Pulmonary artery endothelial cell (primary cell): ENCODE data around the gene TARS1. TPM values are rescaled to one million over a fixed set of nuclear protein-coding genes. Genes with fewer than 3 reads are reported as not detected.

ENCODE experiments used
- DNase-seq: peaks from one replicate; pipeline ENCODE4 v3.0.0-alpha.2; 2011; ENCODE audit warnings: low read depth, low spot score
- total RNA-seq: library from RNA; depleted of rRNA; stranded (reverse); fragments of >200 nt; gene quantifications from 2 replicates; pipeline ENCODE4 v1.2.3, GENCODE V29; 2014

Gene TARS1
- 242 and 243 TPM in 2 replicates for total RNA-seq

- DNase-seq: peak; percentile 100
These were observed at the start of gene TARS1 for GRCh38 chr5:33440482-33441240. Gene TARS1 (plus strand): TSS chr5:33440965. CDS start chr5:33441087, 122 bp downstream.

- no peak for DNase-seq
These were observed 42.3 kb upstream of the TARS1 start for GRCh38 chr5:33398501-33398900.

GRCh38 chr5:33400675-33401074 lies 40.1 kb upstream of the TARS1 start:
- DNase-seq: no peak

GRCh38 chr5:33401482-33402390 lies 39.0 kb upstream of the TARS1 start:
- DNase-seq: no peak

GRCh38 chr5:33403187-33403586 lies 37.6 kb upstream of the TARS1 start:
- no peak for DNase-seq

GRCh38 chr5:33408816-33409215 lies 31.9 kb upstream of the TARS1 start:
- no peak for DNase-seq

GRCh38 chr5:33409435-33410170 lies 31.2 kb upstream of the TARS1 start:
- no peak for DNase-seq

- no peak for DNase-seq
These were observed 30.5 kb upstream of the TARS1 start for GRCh38 chr5:33410221-33410620.

GRCh38 chr5:33411498-33411897 lies 29.3 kb upstream of the TARS1 start:
- no peak for DNase-seq

- DNase-seq: no peak
These were observed 24.9 kb upstream of the TARS1 start for GRCh38 chr5:33415811-33416354.

GRCh38 chr5:33417632-33418031 lies 23.1 kb upstream of the TARS1 start:
- DNase-seq: no peak

- DNase-seq: no peak
These were observed 19.8 kb upstream of the TARS1 start for GRCh38 chr5:33420946-33421345.

- DNase-seq: no peak
These were observed 18.6 kb upstream of the TARS1 start for GRCh38 chr5:33422191-33422590.

- DNase-seq: no peak
These were observed 17.6 kb upstream of the TARS1 start for GRCh38 chr5:33423018-33423630.

- no peak for DNase-seq
These were observed 15.5 kb upstream of the TARS1 start for GRCh38 chr5:33425314-33425713.

GRCh38 chr5:33430983-33431382 lies 9.8 kb upstream of the TARS1 start:
- no peak for DNase-seq

GRCh38 chr5:33432656-33433055 lies 8.1 kb upstream of the TARS1 start:
- no peak for DNase-seq

- no peak for DNase-seq
These were observed 7.2 kb upstream of the TARS1 start for GRCh38 chr5:33433303-33434240.

GRCh38 chr5:33435893-33436490 lies 4.8 kb upstream of the TARS1 start:
- DNase-seq: peak; percentile 40

GRCh38 chr5:33438996-33439395 lies 1.8 kb upstream of the TARS1 start:
- no peak for DNase-seq
